ENCODE data around the gene FANK1.
"Not testable (repeated sequence)": the region's sequence is repeated elsewhere in the genome, so short reads cannot be mapped to it uniquely, and the experiment has no call there.

FANK1 gene

GRCh38 chr10:125886914-125887512 lies 9.4 kb upstream of the FANK1 start:
- DNase-seq, result no peak

- DNase-seq, result not testable (repeated sequence)
Observed at GRCh38 chr10:125889441-125889840, 6.9 kb upstream of the FANK1 start.

DNA sequence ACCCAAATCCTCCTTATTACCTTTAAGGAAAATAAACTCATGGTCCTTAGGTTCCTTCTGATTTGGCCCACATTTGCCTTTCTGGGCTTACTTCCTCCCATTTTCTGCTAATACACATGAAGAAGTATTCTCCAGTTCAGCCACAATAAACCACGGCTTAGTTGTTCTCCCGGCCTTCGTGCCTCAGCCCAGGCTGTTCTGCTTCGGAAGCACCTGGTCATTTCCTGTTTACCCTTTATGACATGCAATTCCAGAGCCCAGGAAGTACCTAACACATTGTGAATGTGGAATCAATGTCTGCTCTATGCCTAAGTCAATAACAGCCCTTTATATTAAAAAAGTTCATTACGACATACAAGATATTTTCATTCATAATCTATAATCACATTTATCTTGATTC lies 4.0 kb upstream of the FANK1 start:
- DNase-seq, result not testable (repeated sequence)

DNA sequence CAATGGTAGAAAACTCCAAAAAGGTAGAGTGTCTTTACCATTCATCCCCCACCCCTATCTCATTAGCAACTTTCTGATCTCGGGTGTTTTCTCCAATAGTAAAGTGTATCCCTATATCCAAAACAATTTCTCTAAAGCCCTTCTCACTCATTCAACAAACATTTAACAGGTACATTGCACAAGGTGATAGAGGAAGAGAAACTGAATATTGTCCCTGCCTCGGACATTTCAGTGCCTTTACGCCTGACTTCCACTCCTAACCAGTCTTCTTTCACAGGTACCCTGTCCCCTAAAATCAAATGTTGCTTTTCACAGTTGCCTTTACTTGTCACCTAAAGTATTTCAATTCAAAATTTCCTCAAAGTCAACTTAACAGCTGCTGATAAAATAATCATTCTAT lies 2.2 kb upstream of the FANK1 start:
- DNase-seq, result not testable (repeated sequence)

DNA sequence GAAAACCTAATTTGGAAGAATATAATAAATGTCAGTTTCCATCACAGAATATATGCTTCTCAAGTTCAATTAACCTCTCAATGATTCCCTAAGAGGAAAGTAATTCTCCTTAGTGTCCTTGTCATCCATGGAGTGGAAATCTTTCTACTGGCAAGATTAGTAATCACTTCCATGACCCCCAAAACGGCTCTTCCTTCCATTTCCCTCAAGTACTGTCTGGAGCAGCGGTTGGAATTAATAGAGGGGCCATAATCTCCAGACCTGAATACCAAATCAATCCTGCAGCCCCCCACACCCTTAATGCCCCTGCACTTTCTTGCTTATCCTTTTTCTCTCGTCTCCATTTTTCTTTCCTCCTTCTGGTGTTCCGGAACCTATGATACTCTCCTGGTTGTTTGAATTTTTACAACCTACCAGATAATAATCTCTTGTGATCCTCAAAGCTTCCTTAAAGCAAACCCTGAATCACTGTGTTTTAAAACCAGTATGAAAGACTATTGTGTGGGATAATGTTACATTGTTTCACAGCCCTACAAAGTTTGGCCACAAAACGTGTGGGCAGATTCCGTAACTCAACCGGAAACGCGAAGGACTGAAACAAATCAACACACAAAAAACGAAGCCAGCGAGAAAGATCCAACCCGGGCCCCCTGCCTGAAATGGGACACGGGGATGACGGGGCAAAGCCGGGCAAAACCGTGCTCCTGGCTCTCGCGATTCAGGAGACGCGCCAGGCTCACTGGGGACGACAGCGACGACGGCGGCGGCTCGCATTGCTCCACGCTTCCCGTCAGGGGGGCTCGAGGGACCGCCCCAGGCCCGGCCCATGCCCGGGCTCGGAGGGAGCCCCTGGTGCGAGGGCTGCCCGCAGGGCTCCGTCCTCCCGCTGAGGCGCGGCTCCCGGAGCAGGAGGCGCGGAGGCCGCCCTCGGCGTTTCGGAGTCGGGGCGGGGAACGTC lies 955 bp upstream of the FANK1 start:
- DNase-seq, result peak; percentile 83

DNA sequence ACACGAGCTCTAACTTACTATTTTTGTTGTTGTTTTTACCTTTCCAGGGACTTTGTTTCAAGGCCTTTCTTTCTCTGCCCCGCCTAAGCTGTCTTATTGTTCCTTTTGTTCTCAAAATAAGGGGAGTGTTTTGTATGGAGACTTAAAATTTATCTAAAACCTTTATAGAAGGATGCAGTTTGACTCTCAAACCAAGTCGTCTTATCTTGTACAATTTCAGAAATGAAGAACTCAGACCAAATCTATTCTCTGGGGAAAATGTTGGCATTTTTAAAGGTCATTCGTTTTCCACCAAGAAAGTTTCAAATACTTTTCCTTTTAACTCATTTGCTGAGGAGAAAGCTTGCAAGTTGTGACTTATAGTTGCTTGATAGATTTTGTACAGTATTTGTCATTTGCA lies 953 bp downstream of the FANK1 start:
- not testable (repeated sequence) for DNase-seq

GRCh38 chr10:125900963-125901362 lies 4.6 kb downstream of the FANK1 start:
- DNase-seq, result not testable (repeated sequence)

DNA sequence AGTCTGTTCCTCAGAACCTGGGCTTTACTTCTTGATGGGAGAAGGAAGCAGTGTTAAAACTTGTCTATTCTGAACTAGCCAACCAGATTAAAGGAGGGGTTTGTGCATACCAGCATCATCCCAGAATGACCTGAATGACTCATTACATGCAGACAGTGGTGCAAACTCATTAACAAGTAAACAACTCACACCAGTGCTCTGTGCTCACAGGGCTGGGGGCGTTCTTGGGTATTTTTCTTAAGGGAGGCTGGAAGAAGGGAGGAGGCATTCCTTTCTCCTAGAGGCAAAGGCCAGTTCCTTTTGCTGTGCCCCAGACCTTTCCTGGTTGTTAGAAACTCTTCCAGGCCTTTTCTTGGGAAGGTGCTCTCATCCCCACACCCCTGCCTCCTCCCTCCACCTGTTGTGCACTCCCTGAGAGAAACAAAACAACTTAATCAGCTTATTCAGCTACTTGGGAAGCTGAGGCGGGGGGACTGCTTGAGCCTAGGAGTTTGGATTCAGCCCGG lies 6.8 kb downstream of the FANK1 start:
- not testable (repeated sequence) for DNase-seq

DNA sequence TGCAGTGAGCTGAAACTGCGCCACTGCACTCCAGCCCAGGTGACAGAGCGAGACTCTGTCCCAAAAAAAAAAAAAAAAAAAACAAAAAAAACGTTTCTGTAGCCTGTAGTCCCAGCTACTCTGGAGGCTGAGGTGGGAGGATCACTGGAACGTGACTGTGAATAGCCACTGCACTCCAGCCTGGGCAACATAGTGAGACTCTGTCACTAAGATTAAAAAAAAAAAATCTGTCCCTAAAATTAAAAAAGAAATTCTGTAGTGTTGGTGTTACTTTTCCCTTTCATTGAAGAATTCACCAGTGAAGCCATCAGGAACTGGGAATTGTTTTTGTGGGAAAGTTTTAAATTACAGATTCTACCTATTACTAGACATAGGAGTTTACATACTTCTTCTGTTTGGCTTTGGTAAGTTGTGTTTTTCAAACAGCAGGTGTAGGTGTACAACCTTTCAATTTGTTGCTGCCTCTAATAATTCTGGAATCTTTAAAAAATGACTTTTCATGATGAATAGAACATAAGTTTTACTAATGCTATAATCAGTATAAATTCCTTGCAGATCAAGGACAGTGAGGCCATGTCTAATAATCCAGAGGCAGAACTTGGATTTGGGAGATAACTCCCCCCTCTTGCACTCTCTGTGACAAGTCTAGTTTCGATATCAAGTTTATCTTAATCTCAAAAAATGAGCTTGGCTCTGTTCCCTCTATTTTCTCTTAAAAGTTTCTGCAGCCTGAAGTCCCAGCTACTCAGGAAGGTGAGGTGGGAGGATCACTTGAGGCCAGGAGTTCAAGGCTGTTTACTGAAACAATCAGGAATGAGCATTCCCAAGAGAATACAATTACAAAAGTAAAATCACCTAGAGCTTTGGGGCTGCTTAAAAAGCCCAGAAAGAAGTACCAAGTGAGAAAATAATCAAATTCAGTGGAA lies 9.0 kb downstream of the FANK1 start:
- DNase-seq, result not testable (repeated sequence)

DNA sequence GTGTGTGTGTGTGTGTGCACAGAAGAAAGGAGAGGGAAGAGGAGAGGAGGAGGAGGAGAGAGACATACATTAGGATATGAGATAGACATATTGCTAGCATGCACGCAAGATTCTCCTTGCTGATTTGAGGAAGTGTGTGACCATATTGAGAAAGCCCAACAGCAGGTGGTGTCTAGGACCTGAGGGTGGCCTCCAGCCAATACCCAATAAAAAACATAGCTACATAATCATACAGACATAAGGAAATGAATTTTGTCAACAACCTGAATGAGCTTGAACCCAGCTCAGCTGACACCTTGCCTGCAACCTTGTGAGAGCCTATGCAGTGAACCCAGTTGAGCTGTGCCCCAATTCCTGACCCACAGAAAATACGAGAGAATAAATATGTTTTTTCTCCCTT lies 11.2 kb downstream of the FANK1 start:
- DNase-seq, result not testable (repeated sequence)

- DNase-seq, result not testable (repeated sequence)
Observed at GRCh38 chr10:125908813-125909212, 12.4 kb downstream of the FANK1 start.

GRCh38 chr10:125909491-125909890 lies 13.1 kb downstream of the FANK1 start:
- not testable (repeated sequence) for DNase-seq

GRCh38 chr10:125911145-125911544 lies 14.8 kb downstream of the FANK1 start:
- DNase-seq, result no peak

DNA sequence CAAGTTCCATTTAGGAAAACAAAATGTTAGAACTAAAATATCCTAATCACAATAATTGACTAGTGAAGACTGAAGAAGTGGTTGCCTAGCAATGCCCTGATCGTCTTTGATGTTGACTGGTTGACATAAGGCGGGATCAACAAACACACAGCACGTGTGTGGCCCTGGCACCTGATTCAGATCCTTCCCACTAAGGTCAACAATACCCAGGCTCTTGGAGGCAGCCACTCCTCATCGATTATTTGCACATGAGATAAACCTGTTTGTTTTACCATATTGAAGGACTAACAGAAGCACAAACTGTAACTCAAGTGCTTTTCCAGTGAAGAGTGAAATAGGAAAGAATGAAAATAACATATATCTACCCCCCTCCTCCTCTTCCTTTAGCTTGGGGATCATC lies 15.6 kb downstream of the FANK1 start:
- DNase-seq, result no peak

- DNase-seq, result not testable (repeated sequence)
Observed at GRCh38 chr10:125913277-125913676, 16.9 kb downstream of the FANK1 start.

DNA sequence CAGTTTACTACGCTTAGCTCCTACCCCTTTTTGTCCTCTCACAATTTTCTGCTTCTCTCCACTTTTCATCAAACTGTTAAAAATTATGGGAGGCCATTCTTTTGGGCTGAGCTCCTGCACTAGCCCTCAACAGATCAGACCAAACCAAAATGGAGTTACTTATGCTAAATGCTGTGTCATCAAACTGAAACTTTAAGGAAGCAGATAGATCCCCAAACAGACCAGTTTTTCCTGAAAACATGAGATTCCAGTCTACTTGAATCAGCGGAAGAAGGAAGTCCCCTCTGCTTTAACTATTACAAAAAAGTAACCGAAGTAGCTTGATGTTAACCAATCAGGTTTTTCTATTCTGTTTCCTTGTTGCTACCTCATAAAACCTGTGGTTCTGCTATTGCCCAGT lies 20.6 kb downstream of the FANK1 start:
- DNase-seq, result no peak

GRCh38 chr10:125917704-125918361 lies 21.5 kb downstream of the FANK1 start:
- DNase-seq, result not testable (repeated sequence)

GRCh38 chr10:125921643-125922306 lies 25.4 kb downstream of the FANK1 start:
- not testable (repeated sequence) for DNase-seq

DNA sequence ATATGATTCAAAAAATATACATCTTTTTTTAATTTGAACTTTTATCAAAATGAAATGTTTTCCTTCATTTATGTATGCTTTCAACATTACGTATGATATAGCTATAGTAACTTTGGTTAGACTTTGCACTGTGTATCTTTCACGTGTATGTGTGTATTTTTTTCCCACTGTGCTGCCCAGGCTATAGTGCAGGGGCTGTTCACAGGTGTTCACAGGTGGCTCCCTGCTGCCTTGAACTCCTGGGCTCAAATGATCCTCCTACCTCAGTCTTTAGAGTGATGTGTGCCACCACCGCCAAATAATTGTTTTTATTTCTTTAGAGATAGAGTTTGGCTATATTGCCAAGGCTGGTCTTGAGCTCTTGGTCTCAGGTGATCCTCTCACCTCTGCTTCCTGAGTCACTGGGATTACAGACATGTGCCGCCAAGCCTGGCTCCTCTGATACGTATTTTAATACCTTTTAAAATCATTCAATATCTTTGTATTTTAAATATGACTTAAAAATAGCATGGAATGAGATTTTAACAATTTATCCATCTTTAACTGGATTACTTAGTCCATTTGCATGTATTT lies 29.0 kb downstream of the FANK1 start:
- DNase-seq, result no peak

DNA sequence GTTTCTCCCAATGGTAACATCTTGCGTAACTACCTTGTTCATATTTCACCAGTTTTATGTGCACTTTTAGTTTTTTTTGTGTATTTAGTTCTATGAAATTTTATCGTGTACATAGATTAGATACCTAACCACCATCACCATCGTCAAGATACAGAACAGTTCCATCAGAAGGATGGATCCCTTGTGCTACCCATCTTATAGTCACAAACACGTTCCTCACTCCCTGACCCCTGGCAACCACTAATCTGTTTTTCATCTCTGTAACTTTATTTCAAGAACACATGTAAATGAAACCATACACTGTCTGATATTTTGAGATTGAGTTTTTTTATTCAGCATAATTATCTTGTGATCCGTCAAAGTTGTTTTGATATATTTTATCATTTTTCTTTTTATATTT lies 29.9 kb downstream of the FANK1 start:
- DNase-seq, result no peak

DNA sequence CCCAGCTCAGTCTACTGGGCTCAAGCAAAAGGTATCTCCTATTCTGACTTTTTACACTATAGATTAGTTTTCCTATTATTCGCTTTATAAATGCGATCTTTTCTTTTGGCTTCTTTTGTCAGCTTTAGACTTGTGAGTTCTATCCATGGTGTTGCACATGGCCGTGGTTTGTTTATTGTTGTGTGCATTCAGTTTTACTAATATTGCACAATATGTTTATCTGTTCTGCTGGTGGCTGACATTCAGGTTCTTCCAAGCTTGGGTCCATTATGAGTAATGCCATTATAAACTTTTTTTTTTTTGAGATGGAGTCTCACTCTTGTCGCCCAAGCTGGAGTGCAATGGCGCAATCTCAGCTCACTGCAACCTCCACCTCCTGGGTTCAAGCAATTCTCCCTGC lies 30.9 kb downstream of the FANK1 start:
- not testable (repeated sequence) for DNase-seq
